Measurements from ENCODE around the gene SLC25A28.

The SLC25A28 gene, protein sequence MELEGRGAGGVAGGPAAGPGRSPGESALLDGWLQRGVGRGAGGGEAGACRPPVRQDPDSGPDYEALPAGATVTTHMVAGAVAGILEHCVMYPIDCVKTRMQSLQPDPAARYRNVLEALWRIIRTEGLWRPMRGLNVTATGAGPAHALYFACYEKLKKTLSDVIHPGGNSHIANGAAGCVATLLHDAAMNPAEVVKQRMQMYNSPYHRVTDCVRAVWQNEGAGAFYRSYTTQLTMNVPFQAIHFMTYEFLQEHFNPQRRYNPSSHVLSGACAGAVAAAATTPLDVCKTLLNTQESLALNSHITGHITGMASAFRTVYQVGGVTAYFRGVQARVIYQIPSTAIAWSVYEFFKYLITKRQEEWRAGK

DNA sequence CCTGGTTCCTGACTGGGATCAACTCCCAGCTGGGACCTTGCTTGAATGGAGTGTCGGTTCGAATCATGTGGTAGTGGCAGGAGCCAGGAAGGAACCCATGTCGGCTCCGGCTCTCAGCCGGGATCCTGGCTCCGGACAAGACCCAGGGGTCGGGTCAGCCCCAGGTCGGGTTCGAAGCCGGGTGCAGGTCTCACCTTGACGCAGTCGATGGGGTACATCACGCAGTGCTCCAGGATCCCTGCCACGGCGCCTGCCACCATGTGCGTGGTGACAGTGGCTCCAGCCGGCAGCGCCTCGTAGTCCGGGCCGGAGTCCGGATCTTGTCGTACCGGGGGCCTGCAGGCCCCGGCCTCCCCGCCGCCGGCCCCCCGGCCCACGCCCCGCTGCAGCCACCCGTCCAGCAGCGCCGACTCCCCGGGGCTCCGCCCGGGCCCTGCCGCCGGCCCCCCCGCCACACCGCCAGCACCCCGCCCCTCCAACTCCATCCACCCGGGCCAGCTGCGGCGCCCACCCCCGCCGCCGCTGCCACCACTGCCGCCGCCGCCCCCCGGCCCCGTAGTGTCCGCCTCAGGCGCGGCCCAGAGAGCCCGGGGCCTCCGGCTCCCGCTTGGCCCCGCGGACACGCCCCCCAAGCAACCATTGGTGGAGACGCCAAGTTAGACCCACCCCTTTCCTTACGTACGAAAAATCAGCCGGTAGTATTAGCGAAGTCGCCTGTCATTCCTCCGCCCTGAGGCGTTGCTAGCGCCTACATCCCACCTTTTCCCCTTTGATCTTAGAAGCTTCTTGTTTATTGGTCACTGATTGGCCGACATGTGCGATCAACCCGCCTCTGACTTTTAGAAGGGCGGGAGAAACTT lies at the start of gene SLC25A28:
TSS of gene SLC25A28 (minus strand) at position 589 of the 860 bp plus-strand sequence. CDS start at position 485, 104 bp downstream.
- peak; percentile 93 for DNase-seq

DNA sequence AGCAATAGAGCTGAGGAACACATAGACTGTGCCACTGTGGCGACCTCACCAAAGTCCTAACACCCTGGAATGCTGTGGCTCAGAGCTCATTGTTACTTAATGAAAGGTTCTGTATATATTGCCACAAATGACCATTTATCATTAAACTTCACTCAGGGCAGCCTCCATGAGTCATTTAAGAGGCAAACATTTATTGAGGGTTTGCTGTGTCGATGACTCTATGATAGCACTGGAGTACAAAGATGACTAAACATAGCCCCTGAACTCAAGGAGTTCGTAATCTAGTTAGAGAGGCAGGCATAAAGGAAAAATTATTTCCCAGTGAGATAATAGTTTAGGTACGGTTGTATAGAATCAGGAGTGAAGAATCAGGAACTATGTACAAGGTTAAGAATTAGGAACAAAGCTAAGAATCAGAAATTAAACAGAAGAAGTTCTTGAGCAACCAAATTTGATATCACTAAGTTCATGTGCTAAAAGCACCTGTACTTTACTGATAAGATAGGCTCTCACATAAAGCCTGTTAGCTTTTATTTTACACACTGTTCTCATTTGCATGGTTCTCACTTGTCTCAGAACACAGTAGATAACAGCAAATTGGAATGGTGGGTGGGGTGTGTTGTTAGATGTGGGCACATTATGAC lies 47.0 kb upstream of the SLC25A28 start:
- no peak for DNase-seq

DNA sequence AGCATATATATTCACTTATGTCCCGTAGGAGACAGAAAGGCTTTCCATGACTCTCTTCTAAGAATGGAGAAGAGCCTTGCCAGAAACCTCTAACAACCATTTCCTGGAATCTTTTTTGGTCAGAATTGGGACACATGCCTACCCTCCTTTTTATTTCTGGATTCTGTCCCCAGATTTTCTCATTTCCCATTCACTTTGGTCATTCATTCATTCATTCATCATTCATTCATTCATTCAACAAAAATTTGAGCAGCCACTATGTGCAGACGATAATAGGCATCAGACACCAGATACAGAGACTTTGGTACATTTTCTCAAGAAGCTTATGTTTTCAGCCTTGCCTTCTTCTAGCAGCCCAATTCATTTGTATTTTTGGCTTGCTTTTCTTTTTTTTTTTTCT lies 45.1 kb upstream of the SLC25A28 start:
- no peak for DNase-seq

DNA sequence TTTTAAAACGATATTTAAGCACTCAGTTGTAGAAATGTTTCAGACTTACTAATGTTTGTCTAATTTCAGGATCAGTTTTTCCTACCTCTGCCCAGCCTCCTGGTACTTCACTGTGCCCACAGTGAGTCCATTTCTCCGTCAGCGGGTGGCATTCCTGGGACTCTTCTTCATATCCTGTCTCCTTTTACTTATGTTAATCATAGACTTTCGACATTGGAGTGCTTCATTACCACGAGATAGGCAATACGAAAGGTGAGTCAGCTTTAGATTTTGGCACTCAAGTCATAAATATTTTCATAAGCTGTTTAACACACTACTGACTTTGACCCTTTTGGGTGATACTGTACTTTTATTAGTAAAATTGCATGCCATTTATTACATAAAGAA lies 41.1 kb upstream of the SLC25A28 start:
- no peak for DNase-seq

DNA sequence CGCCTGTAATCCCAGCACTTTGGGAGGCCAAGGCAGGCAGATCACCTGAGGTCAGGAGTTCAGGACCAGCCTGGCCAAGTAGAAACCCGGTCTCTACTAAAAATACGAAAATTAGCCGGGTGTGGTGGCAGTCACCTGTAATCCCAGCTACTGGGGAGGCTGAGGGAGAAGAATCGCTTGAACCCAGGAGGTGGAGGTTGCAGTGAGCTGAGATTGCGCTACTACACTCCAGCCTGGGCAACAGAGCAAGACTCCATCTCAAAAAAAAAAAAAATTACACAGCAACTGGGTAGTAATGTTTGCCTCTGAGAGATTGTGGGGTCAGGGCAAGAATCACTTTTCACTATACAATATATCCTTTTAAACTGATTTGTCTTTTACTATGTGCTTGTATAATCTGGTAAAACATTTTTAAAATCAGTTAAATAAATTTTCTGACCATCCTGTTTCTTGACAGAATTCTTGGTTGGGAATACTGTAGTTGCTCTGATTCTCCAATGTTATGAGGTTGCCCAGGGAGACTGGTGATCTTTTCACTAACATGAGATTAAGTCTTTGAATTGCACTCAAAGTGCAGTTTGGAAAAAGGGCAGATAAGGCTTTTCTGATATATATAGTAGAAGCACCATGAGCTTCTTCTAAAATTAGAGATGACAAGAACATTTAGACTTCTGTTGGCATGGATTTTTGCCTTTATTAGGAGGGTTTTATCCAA lies 40.6 kb upstream of the SLC25A28 start:
- DNase-seq: no peak

DNA sequence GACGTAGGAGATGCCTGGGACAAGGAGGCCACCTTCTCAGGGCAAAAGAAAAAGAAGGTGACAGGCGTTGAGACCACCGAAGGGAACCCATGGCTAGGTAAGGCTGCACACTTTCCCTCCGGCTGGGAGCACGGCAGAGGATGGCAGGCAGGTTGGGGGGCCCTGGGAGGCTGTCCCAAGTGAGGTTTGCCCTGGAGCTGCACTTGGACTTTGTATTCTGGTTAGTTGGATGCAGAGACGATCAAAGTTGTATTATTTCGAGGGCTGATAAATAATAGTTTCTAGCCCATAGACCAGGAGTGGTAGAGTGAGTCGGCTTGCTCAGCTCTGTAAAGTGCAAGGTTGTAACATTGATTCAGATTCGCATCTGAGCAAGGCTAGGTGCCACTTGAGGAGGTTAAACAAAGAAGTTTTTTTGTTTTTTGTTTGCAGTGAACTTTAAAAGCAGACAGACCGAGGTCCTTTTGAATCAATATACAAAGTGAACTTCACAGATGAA lies 39.7 kb upstream of the SLC25A28 start:
- DNase-seq: no peak

DNA sequence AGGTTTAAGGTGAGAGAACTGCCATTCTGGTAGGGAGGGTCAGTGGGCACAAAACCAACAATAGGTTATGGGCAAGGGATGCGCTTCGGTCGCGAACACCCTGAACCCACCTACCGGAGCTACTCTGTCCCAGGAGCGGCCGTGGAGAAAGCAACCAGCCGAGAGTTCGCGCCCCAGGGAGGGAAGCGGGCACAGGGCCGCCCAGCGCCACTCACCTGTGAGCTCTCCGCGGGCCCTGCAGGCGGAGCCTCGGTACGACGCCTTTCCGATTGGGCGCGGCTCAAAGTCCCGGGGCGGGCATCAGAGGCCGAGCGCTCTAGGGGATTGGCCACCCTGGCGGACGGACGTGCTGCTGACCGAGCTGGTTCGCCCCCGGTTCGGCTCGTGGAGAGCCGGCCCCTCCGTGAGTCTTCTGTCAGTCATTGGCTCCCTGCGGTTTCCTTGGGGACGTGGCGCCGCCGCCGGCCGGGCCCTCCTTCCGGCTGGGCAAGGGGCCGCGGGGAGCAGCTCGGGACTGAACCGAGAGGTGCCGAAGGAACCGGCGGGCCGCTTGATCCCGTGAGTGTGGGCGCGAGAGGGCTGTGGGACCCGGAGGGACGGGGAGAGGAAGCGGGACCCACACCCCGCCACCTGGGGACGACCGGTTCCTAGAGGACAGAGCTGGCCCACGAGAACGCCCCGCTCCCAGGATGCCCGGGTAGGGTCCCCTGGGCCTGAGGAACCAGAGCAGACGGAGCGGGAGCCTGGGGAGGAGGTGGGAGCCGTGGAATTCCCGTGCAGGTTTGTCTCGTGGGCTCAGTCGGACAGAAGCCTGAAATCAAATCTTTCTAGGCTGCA lies 39.0 kb upstream of the SLC25A28 start, which contains the start of gene ENTPD7:
TSS of gene ENTPD7 (plus strand) at position 479 of the 837 bp plus-strand sequence. CDS start 448 bp downstream, outside the sequence.
- DNase-seq: peak; percentile 92

DNA sequence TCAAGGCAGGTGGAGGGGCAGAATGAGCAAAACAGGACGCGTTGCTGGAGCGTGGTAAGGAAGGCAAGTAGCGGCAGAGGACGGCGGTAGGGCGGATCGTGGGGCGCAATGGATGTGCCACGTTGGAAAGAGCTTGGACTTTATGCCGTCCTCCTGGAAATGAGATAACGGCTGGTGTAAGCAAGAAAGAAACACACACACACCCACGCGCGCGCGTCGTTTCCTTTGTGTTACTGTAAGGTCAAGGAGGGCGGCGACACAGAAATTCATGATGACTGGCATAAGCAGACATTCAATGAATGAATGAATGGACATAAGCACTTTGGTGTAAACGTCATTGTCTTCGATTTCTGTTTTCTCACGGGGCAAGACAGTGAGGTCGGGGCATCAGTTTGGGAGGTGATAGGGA lies 38.4 kb upstream of the SLC25A28 start:
- peak; percentile 56 for DNase-seq

DNA sequence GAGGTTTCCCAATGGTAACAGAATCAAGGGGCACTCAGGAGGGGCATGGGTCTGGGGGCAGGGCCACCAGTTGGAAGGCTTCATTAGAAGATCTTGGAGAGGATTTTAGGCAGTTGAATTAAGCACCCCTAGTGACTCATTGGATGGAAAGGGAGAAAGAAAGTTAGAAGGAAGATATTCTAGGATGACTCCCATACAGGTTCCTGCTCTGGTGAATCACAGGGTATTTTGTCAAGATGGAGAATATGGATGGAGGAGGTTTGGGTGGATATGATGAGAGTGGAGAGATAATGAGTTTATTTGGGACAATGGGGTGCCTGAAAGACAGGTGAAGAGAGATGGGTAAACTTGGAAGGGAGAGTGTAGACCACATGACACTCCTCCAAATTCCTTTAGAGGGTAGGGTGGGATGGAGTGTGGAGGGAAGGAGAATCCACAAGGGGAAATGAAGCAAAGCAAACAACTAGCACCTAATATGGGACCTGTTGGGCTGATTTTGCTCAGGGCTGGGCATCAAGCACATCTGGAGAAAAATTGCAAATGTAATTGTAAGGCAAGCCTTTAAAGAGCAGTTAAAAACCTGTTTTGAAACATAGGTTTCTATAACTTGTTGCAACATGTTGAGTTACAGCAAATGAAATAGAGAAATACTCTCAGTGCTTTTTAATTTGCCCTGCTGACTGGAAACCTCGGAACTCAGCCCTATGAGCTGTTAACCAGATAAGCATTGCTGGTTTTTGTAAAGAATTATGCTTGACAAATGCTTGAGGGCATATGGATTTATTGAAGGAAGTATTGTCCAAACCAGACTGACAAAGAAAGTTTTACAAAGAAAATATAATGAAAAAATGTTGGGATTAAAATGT lies 36.2 kb upstream of the SLC25A28 start:
- DNase-seq: no peak

DNA sequence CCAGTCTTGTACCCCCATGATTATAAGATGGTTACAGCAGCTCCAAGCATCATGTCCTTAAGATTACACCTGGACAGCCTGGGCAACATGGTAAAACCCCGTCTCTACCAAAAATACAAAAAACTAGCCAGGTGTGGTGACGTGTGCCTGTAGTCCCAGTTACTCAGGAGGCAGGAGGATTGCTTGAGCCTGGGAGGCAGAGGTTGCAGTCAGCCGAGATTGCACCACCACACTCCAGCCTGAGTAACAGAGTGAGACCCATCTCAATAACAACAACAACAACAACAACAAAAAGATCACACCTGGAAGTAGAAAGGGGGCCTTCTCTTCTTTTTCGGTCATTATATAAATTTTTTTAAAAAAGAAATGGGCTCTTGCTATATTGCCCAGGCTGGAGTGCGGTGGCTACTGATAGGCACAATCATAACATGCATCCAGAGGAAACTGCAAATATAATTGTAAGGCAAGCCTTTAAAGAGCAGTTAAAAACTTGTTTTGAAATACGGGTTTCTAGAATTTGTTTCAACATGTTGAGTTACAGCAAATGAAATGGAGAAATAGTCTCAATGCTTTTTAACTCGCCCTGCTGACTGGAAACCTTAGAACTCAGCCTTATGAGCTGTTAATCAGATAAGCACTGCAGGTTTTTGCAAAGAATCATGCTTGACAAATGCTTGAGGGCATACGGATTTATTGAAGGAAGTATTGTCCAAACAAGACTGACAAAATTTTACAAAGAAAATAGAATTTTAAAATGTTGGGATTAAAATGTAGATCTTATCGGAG lies 34.3 kb upstream of the SLC25A28 start:
- DNase-seq: no peak

DNA sequence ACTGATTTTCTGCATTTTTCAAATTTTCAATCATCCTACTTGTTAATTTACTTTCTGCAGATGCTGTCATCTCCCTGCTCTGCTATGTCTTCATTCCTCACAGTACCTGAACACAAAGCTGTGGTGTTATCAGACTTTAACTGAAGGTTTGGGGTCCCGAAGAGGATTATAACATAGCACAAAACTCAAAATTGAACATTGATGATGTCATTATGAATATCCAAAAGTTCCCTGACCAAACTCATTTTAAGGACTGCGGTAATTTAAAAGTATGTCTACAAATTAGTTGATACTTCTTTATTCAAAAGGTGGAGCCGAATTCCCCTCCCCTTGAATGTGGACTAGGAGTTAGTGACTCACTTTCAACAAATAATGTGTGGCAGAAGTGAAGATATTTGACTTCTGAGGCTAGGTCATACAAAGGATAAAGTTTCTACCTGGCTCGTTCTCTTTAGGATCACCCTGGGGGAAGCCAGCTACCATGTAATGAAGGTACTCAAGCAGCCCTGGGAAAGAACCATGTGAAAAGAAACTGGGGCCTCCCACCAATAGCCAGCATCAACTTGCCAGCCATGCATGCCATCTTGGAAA lies 32.7 kb upstream of the SLC25A28 start:
- no peak for DNase-seq

DNA sequence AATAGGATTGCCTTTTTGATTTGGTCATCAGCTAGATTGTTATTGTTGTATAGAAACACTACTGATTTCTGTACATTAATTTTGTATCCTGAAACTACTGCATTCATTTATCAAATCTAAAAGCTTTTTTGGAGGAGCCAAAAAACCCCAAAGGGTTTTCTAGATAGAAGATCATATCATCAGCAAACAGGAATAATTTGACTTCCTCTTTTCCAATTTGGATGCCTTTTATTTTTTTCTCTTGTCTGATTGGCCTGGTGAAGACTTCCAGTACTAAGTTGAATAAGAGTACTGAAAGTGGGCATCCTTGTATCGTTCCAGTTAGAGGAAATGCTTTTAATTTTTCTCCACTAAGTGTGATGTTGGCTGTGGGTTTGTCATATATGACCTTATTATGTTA lies 28.5 kb upstream of the SLC25A28 start:
- DNase-seq: no peak

DNA sequence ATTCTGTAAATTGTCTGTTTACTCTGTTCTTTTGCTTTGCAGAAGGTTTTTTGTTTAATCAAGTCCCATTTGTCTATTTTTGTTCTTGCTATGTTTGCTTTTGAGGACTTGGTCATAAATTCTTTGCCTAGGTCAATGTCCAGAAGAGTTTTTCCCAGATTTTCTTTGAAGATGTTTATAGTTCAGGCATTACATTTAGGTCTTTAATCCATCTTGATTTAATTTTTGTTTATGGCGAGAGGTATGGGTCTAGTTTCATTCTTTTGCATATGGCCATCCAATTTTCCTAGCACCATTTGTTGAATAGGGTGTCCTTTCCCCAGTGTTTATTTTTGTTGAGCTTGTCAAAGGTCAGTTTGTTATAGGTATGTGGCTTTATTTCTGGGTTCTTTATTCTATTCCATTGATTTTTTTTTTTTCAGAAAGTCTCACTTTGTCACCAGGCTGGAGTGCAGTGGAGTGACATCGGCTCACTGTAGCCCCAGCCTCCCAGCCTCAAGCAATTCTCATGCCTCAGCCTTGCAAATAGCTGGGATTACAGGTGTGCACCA lies 27.4 kb upstream of the SLC25A28 start:
- DNase-seq: no peak

DNA sequence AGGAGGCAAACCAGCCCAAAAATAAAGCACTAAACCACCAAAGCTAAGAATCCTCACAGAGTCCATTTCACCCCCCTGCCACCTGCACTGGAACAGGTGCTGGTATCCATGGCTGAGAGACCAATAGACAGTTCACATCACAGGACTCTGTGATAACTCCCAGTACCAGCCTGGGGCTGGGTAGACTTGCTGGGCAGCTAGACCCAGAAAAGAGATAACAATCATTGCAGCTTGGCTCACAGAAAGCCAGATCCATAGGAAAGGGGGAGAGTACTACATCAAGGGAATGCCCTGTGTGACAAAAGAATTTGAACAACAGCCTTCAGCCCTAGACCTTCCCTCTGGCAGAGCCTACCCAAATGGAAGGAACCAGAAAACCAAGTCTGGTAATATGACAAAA lies 13.6 kb upstream of the SLC25A28 start:
- DNase-seq: no peak

DNA sequence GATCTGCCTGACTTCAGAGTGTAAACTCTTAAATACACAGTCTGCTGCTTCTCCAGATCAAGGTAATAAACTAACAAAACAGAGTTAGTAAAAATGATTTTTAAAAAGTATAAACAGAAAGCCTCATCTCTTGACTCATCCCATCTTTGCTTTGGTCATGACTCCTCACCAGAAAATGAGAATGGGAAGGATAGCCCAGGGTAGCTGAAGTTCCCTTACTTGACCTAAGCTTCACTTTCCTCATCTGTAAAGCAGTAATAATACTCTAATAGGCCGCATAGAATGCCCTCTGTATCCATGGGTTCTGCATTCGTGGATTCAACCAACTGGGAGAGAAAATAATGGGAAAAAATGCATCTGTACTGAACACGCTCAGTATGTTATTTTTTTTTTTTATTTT lies 11.3 kb upstream of the SLC25A28 start:
- no peak for DNase-seq

DNA sequence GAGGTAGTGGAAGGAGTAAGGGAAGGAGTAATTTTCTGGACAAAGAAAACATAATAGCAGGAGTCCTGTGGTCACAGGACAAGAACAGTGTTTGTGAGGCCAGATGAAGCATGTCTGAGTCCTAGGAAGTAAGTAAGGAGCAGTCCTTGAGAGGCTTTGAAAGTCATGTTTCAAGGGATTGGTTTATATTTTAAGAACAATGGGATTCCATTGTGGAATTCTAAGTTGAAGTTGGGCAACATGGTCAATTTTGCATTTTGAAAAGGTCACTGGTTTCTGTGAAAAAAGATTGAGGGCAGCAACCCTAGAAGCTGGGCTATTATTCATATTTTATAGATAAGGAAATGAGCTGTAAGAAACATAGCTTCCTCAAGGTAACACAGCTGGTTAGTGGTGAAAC lies 10.8 kb upstream of the SLC25A28 start:
- no peak for DNase-seq

DNA sequence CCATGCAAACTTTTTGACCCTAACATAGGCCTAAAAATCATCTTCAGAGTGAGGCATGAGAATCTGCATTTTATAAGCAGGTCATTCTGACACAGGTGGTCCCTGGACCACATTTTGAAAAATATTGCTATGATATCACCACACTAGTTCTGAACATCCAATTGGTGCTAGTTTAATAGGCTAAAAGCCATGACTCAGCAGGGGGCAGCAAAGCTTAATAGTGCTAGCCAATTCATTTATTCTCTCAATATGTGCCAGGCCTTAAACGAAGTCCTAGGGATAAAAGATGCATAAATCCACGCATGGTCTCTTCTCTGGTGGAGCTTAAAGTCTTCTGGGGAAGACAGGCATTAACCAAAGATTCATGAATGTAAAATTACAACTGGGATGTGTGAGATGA lies 10.2 kb upstream of the SLC25A28 start:
- DNase-seq: no peak

DNA sequence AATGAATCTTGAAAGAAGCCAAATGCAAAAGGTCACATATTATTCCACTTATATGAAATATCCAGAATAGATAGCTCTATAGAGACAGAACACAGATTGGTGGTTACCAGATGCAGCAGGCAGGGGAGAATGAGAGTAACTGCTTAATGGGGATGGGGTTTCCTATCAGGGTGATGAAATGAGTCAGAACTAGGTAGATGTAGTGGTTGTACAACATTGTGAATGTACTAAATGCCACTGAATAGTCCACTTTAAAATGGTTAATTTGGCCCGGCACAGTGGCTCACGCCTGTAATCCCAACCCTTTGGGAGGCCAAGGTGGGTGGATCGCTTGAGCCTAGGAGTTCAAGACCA lies 9.4 kb upstream of the SLC25A28 start:
- no peak for DNase-seq

Data from activated naive CD4-positive, alpha-beta T cell treated with anti-CD3 and anti-CD28 coated beads, Interleukin-2, amount 50 U/mL, for 16 hours (primary cell).